Measurements from ENCODE around the gene ZBTB37. TPM values are rescaled to one million over a fixed set of nuclear protein-coding genes. Genes with fewer than 3 reads are reported as not detected.

The ZBTB37 gene, protein sequence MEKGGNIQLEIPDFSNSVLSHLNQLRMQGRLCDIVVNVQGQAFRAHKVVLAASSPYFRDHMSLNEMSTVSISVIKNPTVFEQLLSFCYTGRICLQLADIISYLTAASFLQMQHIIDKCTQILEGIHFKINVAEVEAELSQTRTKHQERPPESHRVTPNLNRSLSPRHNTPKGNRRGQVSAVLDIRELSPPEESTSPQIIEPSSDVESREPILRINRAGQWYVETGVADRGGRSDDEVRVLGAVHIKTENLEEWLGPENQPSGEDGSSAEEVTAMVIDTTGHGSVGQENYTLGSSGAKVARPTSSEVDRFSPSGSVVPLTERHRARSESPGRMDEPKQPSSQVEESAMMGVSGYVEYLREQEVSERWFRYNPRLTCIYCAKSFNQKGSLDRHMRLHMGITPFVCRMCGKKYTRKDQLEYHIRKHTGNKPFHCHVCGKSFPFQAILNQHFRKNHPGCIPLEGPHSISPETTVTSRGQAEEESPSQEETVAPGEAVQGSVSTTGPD
- total RNA-seq = 10 to 100 TPM; 11.0 to 13.0 TPM

DNA sequence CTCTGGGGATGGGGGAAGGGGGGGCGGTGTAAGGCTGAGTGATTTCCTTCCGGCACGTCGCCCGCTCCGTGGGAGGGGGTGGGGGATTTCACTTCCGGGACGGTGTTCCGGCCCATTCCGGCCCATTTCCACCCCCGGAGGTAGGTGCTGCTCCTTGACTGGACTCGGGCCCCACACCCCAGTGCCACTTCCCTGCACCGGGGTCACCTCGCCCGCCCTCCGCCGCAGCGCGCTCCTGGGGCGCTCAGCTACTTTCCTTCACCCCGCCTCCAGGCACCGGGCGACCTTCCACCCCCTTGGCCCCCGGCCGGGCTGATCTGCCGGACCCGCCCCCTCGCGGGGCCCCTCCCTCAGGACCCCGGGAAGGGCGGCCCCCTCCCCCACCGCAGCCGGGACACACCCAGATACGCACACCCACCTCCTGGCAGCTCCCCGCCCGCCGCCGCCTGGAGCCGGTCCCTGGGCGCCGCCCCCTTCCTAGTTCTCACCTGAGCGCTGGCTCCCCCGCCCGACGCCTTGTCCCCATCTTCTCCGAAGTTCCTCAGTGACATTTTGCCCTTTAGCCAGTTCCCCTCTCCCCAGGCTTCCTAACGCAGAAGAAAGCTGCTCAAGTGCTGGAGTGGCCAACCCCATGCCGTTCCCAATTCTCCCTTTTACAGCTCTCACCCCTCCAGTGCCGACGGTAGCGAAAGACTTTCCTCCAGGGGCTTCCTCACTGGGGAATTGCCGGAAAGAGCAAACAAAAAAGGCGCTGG is at the start of gene ZBTB37:
Gene ZBTB37 (plus strand): TSS at position 115 of the 755 bp plus-strand sequence. CDS start 1,846 bp downstream, outside the sequence.

DNA sequence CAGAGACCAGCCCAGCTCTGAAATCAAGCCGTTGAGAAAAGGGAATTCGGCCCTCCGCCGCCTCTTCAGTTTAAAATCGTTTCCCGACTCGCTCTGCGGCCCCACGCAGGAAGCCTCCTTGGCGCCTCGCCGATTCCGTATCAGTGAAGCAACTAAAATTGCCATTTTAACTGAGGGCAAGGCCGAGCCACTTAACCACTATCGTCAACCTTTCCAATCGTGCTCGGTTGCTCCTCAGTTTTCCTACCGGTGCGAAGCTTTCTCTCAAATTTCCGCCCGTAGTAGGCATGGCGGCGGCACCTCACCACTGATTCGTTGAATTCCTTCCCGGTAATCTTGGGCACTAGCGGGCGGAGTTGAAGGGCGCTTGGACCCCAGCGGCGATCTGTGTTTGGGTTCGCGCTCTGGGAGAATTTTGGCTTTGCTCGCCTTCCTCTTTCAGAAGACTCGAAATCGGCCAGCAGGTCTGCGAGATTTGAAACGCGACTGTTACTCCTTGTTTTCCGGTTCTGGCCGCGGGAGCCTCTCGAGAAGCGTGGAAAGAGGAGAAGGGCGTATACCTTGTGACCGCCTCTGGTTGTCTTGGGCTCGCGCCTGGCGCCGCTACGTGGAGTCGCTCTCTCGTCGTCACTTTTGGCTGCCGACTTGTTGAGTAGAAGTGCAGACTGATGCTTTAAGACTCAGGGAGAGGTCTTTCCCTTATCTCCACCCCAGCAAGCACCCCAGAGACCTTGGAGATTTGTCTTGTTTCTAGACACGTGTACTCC is 43.7 kb upstream of the ZBTB37 start, which contains the start of the genes CENPL and DARS2:
Gene CENPL (minus strand): TSS at position 569 of the 767 bp plus-strand sequence. CDS start 13,584 bp downstream, outside the sequence.
Gene DARS2 (plus strand): TSS at position 359 of the 767 bp plus-strand sequence. CDS start 557 bp downstream, outside the sequence.

DNA sequence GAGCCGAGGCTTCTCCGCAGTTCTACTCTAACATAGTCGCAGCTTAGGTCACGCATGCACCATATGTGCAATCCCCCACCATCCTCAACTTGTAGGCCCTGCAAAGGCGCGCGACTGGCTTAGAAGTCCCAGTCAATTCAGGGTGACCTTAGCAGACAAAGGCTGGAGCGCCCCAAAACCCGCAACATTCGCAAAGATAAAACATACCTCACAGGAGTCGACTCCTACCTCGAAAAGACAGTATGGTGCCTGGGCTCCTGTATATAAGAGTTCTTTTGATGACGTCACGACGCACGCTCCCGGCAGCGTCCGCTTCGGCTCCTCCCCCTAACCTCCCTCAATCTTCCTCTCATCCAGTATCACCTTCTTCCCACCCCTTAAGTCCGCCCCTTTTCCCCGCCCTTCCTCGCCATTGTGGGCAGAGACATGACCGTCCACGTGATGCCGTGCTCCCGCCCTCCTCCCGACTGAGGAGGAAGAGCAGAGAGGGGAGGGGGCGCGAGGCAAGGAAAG is 371 bp upstream of the ZBTB37 start, which contains the start of gene GAS5:
Gene GAS5 (minus strand): TSS at position 237 of the 513 bp plus-strand sequence.

DNA sequence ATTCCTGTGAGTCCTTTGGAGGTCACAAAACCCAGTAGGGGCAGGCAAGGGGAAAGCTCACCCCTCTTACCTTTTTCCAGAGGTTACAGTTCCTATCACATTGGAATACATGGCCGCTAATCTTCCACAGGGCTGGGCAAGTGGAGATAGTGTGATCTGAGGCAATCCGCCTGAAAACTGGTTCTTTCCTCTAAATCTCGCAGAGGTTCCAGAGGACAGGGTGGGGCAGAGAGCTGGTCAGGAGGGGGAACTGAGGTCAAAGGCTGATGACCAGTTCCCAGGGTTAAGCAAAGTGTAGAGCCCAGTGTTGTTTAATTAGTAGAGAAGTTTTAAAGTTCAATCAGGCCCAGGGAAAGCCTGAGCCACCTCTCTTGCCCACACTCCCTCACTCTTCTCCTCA is 49.0 kb downstream of the ZBTB37 start, which contains the start of gene SERPINC1:
Gene SERPINC1 (minus strand): TSS at position 179 of the 400 bp plus-strand sequence. CDS start 68 bp downstream, at position 111.

Other genes with a start within 250 kb of the ZBTB37 start
- gene TEX50, start 233.0 kb upstream of the ZBTB37 start, total RNA-seq = not detected
- not detected for gene ANKRD45, start 198.5 kb upstream of the ZBTB37 start, total RNA-seq
- gene KLHL20, start 153.4 kb upstream of the ZBTB37 start, total RNA-seq = 10 to 100 TPM; 20.3 to 21.1 TPM
- gene DARS2, start 43.7 kb upstream of the ZBTB37 start, total RNA-seq = 10 to 100 TPM; 19.8 to 21.4 TPM
- gene CENPL, start 43.5 kb upstream of the ZBTB37 start, total RNA-seq = 10 to 100 TPM; 22.1 to 22.4 TPM
- gene GAS5, start 391 bp upstream of the ZBTB37 start, total RNA-seq = 100 to 1,000 TPM; 488 to 496 TPM
- gene SERPINC1, start 48.9 kb downstream of the ZBTB37 start, total RNA-seq = not detected
- 10 to 100 TPM; 30.5 to 33.8 TPM for gene RC3H1, start 154.0 kb downstream of the ZBTB37 start, total RNA-seq

All from activated naive CD4-positive, alpha-beta T cell treated with anti-CD3 and anti-CD28 coated beads, Interleukin-2, amount 10 ng/mL, durations not matched to agents 5 hours and 36 hours (primary cell).